Measurements from ENCODE around the gene STAT5B.
"Not testable (repeated sequence)": the region's sequence is repeated elsewhere in the genome, so short reads cannot be mapped to it uniquely, and the experiment has no call there.

STAT5B gene

GRCh38 chr17:42305543-42306384 is 29.6 kb upstream of the STAT5B start:
- DNase-seq = no peak

GRCh38 chr17:42305031-42305330 is 28.8 kb upstream of the STAT5B start:
- not testable (repeated sequence) for DNase-seq

- DNase-seq = no peak
Measured at GRCh38 chr17:42304187-42305030, 28.2 kb upstream of the STAT5B start.

GRCh38 chr17:42303694-42304093 is 27.5 kb upstream of the STAT5B start:
- DNase-seq = no peak

GRCh38 chr17:42301022-42301421 is 24.8 kb upstream of the STAT5B start:
- DNase-seq = no peak

- DNase-seq = not testable (repeated sequence)
Measured at GRCh38 chr17:42299913-42300312, 23.7 kb upstream of the STAT5B start.

GRCh38 chr17:42299361-42299760 is 23.2 kb upstream of the STAT5B start:
- DNase-seq = not testable (repeated sequence)

- DNase-seq = not testable (repeated sequence)
Measured at GRCh38 chr17:42297775-42298174, 21.6 kb upstream of the STAT5B start.

- no peak for DNase-seq
Measured at GRCh38 chr17:42296012-42296411, 19.8 kb upstream of the STAT5B start.

- DNase-seq = no peak
Measured at GRCh38 chr17:42294469-42295398, 18.5 kb upstream of the STAT5B start.

GRCh38 chr17:42291129-42291528 is 14.9 kb upstream of the STAT5B start:
- DNase-seq = no peak

GRCh38 chr17:42290577-42290976 is 14.4 kb upstream of the STAT5B start:
- no peak for DNase-seq

- no peak for DNase-seq
Measured at GRCh38 chr17:42289611-42290181, 13.5 kb upstream of the STAT5B start.

- peak; percentile 48 for DNase-seq
Measured at GRCh38 chr17:42288803-42289610, 12.8 kb upstream of the STAT5B start.

GRCh38 chr17:42287977-42288802 is 12.0 kb upstream of the STAT5B start, which contains the start of gene STAT5A:
STAT5A (plus strand) TSS chr17:42288498; CDS start chr17:42289412, 914 bp downstream.
- DNase-seq = peak; percentile 79

- peak; percentile 29 for DNase-seq
Measured at GRCh38 chr17:42287305-42287976, 11.2 kb upstream of the STAT5B start.

- DNase-seq = no peak
Measured at GRCh38 chr17:42286411-42287221, 10.4 kb upstream of the STAT5B start.

GRCh38 chr17:42285346-42286050 is 9.3 kb upstream of the STAT5B start:
- DNase-seq = no peak
